HepG2 (cell line): ENCODE results near the gene HOXA7.

Source experiments
- CAMTA2 ChIP-seq: sonication (generic); formaldehyde crosslinking; IDR thresholded peaks from 2 replicates; pipeline ENCODE4 v1.4.0; 2020; ENCODE audit warnings: mild to moderate bottlenecking, missing genetic modification reagents, borderline replicate concordance
- DDIT3 ChIP-seq: sonication (generic); formaldehyde crosslinking; IDR thresholded peaks from 2 replicates; pipeline ENCODE4 v1.4.0; 2020; ENCODE audit warnings: mild to moderate bottlenecking, missing genetic modification reagents
- EP300 ChIP-seq, 3 experiments: sonication (generic) in 1 of 3; formaldehyde crosslinking in 1 of 3; IDR thresholded peaks; 2 replicates each; pipeline versions ENCODE4 v1.5.1 to v1.6.1; 2011 to 2020; ENCODE audit warnings: low read depth in 2 of 3, low read length in 2 of 3, borderline replicate concordance in 1 of 3, improper control_type of control experiment in 1 of 3, mild to moderate bottlenecking in 1 of 3, missing genetic modification reagents in 1 of 3, moderate library complexity in 1 of 3
- JUN ChIP-seq: sonication (generic); formaldehyde crosslinking; IDR thresholded peaks from 2 replicates; pipeline ENCODE4 v1.4.0; 2020; ENCODE audit warnings: mild to moderate bottlenecking, missing genetic modification reagents
- MTA1 ChIP-seq: sonication (generic); formaldehyde crosslinking; IDR thresholded peaks from 2 replicates; pipeline ENCODE4 v1.4.0; 2020; ENCODE audit warnings: missing genetic modification reagents, mild to moderate bottlenecking, borderline replicate concordance
- NR2C2 ChIP-seq: sonication (generic); formaldehyde crosslinking; IDR thresholded peaks from 2 replicates; pipeline ENCODE4 v1.4.0; 2020; ENCODE audit warnings: missing genetic modification reagents, mild to moderate bottlenecking, moderate library complexity, borderline replicate concordance
- REST ChIP-seq, 2 experiments: IDR thresholded peaks; 2 replicates each; pipeline ENCODE4 v1.6.1; 2011 to 2012; ENCODE audit warnings: low read length in 2 of 2, borderline replicate concordance in 1 of 2, low read depth in 1 of 2, mild to moderate bottlenecking in 1 of 2, moderate library complexity in 1 of 2
- SUZ12 ChIP-seq: fragments of 150-350 bp; IDR thresholded peaks from 2 replicates; pipeline ENCODE4 v1.6.1; 2014; ENCODE audit warnings: low read depth, low read length
- ZFYVE20 ChIP-seq: sonication (generic); formaldehyde crosslinking; IDR thresholded peaks from 2 replicates; pipeline ENCODE4 v1.8.0; 2023; ENCODE audit warnings: low read depth, mild to moderate bottlenecking, moderate library complexity, missing genetic modification reagents, borderline replicate concordance
- ZKSCAN1 ChIP-seq: fragments of 150-350 bp; IDR thresholded peaks from 2 replicates; pipeline ENCODE4 v1.6.1; 2014; ENCODE audit warnings: low read length
- ZNF124 ChIP-seq: sonication (generic); formaldehyde crosslinking; IDR thresholded peaks from 2 replicates; pipeline ENCODE4 v1.4.0; 2020; ENCODE audit warnings: missing genetic modification reagents
- ZNF20 ChIP-seq: sonication (generic); formaldehyde crosslinking; IDR thresholded peaks from 2 replicates; pipeline ENCODE4 v1.4.0; 2020; ENCODE audit warnings: mild to moderate bottlenecking, moderate library complexity, missing genetic modification reagents
- ZNF224 ChIP-seq: sonication (generic); formaldehyde crosslinking; IDR thresholded peaks from 2 replicates; pipeline ENCODE4 v1.5.0; 2020; ENCODE audit warnings: mild to moderate bottlenecking, missing genetic modification reagents

GRCh38 chr7:27184337-27185012, 28.0 kb upstream of the HOXA7 start:
- TF ChIP-seq DDIT3 (CRISPR knock-in tag) (no peak), JUN (CRISPR knock-in tag) (no peak), ZNF124 (CRISPR knock-in tag) (no peak), ZKSCAN1 (no peak), ZNF224 (CRISPR knock-in tag) (no peak), EP300 (IDR thresholded peaks at IDR 0.05; ENCODE audit: low read depth in 2 of 2, low read length in 2 of 2) (no peak), EP300 (CRISPR knock-in tag; IDR thresholded peaks at IDR 0.05; ENCODE audit: borderline replicate concordance) (no peak), NR2C2 (CRISPR knock-in tag) (no peak), SUZ12 (no peak), ZNF20 (CRISPR knock-in tag) (no peak), CAMTA2 (CRISPR knock-in tag) (no peak), MTA1 (CRISPR knock-in tag) (no peak), REST (IDR thresholded peaks at IDR 0.05; ENCODE audit: borderline replicate concordance in 1 of 2, low read depth in 1 of 2, low read length in 2 of 2) (no peak), ZFYVE20 (CRISPR knock-in tag) (no peak)
